ENCODE results near the gene KRT78. TPM values are rescaled to one million over a fixed set of nuclear protein-coding genes. Genes with fewer than 3 reads are reported as not detected.

Gene KRT78
- polyA plus RNA-seq, 2 of the 4 experiments (the other 2 are of a cell fraction) = 0.09 to 0.12 TPM

- no peak for TF ChIP-seq MYC (IDR thresholded peaks at IDR 0.05; ENCODE audit: borderline replicate concordance, low read length)
- TF ChIP-seq RFX5 (IDR thresholded peaks at IDR 0.05) = no peak
- TF ChIP-seq RAD21 (conservative IDR thresholded peaks at IDR 0.05 in 1 of 2, IDR thresholded peaks at IDR 0.05 in 1 of 2) = no peak
- TF ChIP-seq TP53 (CRISPR knock-in tag; IDR thresholded peaks at IDR 0.05) = no peak
- no peak for TF ChIP-seq PHF8 (IDR thresholded peaks at IDR 0.05; ENCODE audit: borderline replicate concordance, low read depth)
- TF ChIP-seq JUN (IDR thresholded peaks at IDR 0.05) = no peak
- no peak for TF ChIP-seq SREBF2 (IDR thresholded peaks at IDR 0.05)
- TF ChIP-seq BHLHE40 (IDR thresholded peaks at IDR 0.05; ENCODE audit: low read depth, low read length) = no peak
- TF ChIP-seq NFE2L2 (conservative IDR thresholded peaks at IDR 0.05; ENCODE audit: low read length) = no peak
- no peak for TF ChIP-seq HDAC2 (IDR thresholded peaks at IDR 0.05)
- no peak for TF ChIP-seq HOXB13 (CRISPR knock-in tag; IDR thresholded peaks at IDR 0.05; ENCODE audit: low read depth)
- no peak for TF ChIP-seq HMGXB4 (CRISPR knock-in tag; IDR thresholded peaks at IDR 0.05; ENCODE audit: borderline replicate concordance)
- TF ChIP-seq CHD4 (IDR thresholded peaks at IDR 0.05; ENCODE audit: borderline replicate concordance) = no peak
- no peak for TF ChIP-seq ELK1 (IDR thresholded peaks at IDR 0.05; ENCODE audit: low read depth, low read length)
- TF ChIP-seq POLR2AphosphoS2 (conservative IDR thresholded peaks at IDR 0.05; ENCODE audit: low read length) = no peak
These were observed 35.5 kb downstream of the KRT78 start for GRCh38 chr12:52813203-52813819.

GRCh38 chr12:52812749-52813148 is 36.0 kb downstream of the KRT78 start:
- Histone ChIP-seq H3K4me1 (peaks cover 16% of the 10 kb centered on the region), H3K4me3 (no peak overlapping the region), H3K4me2 (no peak overlapping the region), H3K9me3 (no peaks in the 10 kb centered on the region), H3K27ac (no peak overlapping the region)
- no peak for FAIRE-seq
- no peak for TF ChIP-seq CBX2 (IDR thresholded peaks at IDR 0.05; ENCODE audit: borderline replicate concordance, low read depth)
- no peak for TF ChIP-seq JUN (IDR thresholded peaks at IDR 0.05)
- no peak for TF ChIP-seq MAZ (IDR thresholded peaks at IDR 0.05; ENCODE audit: borderline replicate concordance, low read depth, low read length)
- TF ChIP-seq RARB (CRISPR knock-in tag; IDR thresholded peaks at IDR 0.05) = no peak
- TF ChIP-seq TFCP2L1 (CRISPR knock-in tag; IDR thresholded peaks at IDR 0.05) = no peak
- TF ChIP-seq RNF2 (IDR thresholded peaks at IDR 0.05; ENCODE audit: borderline replicate concordance, low read depth) = no peak
- no peak for TF ChIP-seq HMGXB4 (CRISPR knock-in tag; IDR thresholded peaks at IDR 0.05; ENCODE audit: borderline replicate concordance)
- no peak for TF ChIP-seq USF2 (IDR thresholded peaks at IDR 0.05)
- no peak for TF ChIP-seq NR3C1 (IDR thresholded peaks at IDR 0.05)
- ChIA-PET POLR2A (no interaction called here), CTCF (interaction anchor here (0.9 to 2.0 kb wide), 5 partner anchors 10 to 67 kb away, joined by 3 to 9 read pairs (median 4); no protein-coding TSS in a partner anchor)
- ATAC-seq = no peak
- DNase-seq (ENCODE audit: low read depth in 1 of 2, low spot score in 1 of 2) = no peak
- WGBS (ENCODE audit: missing lambda C conversion rate) = 54% methylated on average over 3 of the region's 3 CpGs

More at GRCh38 chr12:52813203-52813819, 35.5 kb downstream of the KRT78 start:
- H3K27ac ChIP-seq = peak overlapping the region in 1 of 2 experiments; percentile 28; a peak in 1 of 6 replicates
- ATAC-seq = no peak
- CTCF ChIA-PET = interaction anchor here (0.9 to 2.0 kb wide), 5 partner anchors 11 to 243 kb away, joined by 3 to 9 read pairs (median 4); no protein-coding TSS in a partner anchor
- no peaks in the 10 kb centered on the region for H3K9me3 ChIP-seq
- FAIRE-seq = no peak
- no peak overlapping the region for H3K4me3 ChIP-seq
- POLR2A ChIA-PET = no interaction called here
- peaks cover 19% of the 10 kb centered on the region for H3K4me1 ChIP-seq
- no peak overlapping the region for H3K4me2 ChIP-seq
- WGBS (ENCODE audit: missing lambda C conversion rate) = 90% methylated on average over 10 of the region's 10 CpGs
- no peak for DNase-seq (ENCODE audit: low read depth in 1 of 2, low spot score in 1 of 2)

All from A549 (cell line).